UCSD-AML1 (cell line): ENCODE data around the gene GRB10.
A peak's percentile ranks its signal among the peaks of the same experiment; 100 is the strongest.
"Not testable (repeated sequence)": the region's sequence is repeated elsewhere in the genome, so short reads cannot be mapped to it uniquely, and the experiment has no call there.

ENCODE experiments used
- DNase-seq: peaks from one replicate; lab custom pipeline; 2025; ENCODE audit not compliant: unreplicated experiment; lab: John Stamatoyannopoulos, UW

GRB10 gene

DNA sequence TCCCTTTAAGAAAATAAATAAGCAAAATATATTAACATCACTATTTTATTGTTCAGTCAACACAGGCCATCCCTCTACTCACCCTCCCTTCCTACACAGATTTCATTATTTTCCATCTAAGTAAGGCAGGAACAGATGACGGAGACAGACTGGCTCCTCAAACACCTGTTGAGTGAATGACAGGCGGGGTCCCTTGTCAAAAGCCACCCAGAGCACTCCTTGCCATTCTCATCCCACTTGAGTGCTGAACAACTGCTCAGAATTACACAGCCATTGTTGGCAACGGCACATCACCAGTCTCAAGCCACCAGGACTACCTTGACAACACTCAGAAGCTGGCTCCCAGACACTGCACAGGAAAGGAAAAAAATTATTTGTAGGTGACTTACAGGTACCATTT lies 3.3 kb downstream of the GRB10 start:
- DNase-seq: no peak

DNA sequence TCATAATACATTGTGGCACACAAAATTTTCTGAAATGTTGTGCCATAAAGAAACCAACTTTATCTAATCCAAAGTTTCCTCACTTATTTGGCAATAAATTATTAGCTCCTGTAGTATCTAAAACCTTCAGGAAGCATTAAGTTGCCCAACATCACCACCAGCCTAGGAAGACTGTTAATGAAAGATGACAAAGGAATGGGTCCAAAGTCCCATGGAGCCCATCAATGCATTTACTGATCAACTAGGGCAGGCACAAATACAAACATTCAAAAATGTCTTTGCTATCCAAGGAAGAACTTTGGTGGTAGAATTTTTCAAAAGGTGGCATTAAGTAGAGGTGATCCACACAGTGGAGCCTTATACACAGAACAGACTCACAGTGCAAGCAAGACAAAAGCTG lies 4.5 kb downstream of the GRB10 start:
- DNase-seq: no peak

DNA sequence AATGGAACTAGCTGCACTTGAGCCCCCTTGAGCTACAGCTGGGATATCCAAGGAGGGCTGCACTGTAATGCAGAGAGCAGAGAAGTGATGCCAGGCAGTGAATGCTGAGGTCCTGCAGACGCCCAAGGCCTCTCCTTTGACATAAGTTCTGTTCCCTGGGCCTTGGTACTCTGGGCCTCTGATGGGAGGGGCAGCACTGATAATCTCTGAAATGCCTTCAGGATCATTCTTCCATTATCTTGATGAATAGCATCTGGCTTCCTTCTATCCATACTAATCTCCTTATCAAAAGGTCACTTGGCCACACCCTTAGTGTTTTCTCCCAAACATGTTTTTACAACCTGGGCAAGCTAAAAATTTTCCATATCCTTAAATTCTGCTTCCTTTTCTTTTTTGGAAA lies 6.9 kb downstream of the GRB10 start:
- no peak for DNase-seq

DNA sequence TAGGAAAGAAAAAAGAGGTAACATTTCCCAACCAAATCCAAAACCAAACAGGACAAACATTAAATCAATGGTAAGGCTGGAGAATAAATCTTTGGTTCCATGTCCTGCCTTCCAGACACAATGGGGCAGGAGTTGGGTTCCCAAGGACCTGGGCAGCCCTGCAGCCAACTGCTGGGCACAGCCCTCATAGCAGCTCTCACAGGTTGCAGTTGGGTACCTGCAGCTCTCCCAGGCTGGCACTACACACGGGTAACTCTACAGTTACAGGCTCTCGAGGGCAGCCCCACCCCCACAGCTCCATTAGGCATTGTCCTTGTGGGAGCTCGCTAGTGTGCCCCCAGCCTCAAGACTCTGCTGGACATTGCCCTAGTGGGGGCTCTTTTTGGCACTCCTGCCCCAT lies 7.5 kb downstream of the GRB10 start:
- DNase-seq: no peak

DNA sequence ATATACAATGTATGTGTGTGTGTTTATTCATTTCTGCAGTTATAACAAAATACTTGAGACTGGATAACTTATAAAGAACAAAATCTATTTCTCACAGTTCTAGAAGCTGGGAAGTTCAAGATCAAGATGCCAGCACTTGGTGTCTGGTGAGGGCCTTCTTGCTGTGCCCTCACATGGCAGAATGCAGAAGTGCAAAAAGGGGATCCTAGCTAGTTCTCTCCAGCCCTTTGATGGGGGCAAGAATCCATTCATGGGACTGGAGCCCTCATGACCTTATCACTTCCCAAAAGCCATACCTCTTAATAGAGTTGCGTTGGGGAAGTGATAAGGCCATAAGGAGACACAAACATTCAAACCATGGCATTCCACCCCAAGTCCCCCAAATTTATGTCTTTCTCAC lies 8.4 kb downstream of the GRB10 start:
- DNase-seq: no peak

DNA sequence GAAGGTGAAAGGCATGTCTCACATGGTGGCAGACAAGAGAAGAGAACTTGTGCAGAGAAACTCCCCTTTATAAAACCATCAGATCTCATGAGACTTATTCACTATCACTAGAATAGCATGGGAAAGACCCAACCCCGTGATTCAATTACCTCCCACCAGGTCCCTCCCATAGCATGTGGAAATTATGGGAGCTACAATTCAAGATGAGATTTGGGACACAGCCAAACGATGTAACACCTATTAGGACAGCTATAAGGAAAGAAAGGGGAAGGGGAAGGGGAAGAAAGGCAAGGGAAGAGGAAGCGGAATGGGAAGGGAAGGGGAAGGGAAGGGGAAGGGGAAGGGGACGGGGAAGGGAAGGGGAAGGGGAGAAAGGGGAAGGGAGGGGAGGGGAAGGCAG lies 9.6 kb downstream of the GRB10 start:
- DNase-seq: not testable (repeated sequence)

DNA sequence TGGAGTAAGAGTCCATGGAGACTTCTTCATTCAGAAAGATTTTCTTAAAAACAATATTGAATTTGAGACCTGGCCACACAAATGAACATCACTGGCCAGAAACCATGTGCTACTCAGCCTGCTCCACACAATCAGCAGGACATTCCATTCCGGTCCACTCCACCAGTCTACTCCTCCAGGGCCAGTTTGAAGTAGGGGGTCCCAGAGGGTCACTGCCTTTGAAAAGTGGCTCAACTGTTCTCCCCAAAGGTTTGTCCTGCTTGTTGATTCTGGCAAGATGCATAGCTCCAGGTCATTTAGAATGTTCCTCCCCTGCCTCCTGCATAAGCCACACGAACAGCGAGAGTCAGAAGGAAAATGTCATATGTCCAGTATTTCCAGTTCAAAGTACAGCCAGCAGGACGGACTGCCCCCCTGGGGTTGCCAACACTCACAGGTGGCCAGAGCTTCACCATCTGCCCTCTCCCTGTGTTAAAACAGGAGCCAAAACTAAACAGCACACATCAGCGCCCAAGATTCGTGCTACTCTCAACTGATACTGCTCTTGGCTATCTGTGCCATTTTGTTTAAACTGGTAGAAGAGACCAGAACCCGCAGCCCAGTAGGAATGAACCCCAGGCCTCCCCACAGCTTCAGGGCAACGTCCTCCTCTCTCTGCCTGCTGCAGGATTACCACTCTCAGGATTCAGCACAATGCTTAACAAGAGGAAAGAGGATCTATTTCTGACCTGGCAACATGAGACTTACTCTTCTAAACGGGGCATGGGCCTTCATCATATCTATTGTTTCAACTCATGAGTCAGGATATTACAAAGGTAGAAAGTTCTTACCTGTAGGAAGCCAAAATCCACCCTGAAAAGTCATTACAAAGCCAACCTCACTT lies 11.3 kb downstream of the GRB10 start:
- no peak for DNase-seq

DNA sequence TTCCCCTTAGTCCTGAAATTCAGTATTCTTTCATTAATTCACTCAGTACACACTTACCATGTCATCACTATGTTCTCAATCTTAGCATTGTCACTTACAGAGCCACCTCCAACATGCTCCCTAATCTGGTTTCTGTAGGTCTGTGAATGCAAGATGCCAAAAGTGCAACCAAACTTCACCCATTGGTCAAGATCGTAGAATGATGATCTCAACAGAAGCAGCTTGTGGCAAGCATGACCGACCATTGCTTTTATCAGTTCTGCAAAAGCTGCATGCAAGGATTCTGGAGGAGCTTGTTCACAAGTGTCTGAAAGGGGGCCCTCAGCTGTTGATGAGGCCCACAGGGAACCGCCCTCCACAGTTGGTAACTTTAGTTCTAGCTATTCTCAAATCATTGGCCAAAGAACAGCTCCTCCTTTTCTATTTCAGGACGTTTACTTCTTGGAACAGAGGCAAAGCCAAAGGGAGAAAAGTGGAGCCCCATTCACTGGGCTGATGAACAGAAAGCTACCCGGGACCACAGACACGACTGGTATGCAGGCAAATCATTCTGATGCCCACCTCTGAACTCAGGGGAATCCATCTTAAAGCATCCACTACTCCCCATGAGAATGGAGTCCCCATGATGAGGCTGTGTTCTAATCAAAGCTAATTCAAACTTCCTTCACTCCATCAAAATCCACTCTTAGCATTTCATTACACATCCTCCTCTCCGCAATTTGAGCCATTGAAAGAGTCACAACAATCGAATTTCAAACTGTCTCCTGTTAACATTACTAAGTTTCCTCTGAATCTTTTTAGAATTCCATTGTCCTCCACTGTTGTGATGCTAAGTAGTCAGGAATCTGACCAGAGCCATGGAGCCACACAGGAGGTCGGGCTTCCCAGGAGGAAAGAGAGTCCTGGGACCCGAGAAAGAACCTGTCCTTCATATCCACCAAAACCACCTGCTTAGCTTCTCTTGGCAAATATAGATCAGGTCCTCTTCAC lies 13.9 kb downstream of the GRB10 start:
- DNase-seq: no peak

DNA sequence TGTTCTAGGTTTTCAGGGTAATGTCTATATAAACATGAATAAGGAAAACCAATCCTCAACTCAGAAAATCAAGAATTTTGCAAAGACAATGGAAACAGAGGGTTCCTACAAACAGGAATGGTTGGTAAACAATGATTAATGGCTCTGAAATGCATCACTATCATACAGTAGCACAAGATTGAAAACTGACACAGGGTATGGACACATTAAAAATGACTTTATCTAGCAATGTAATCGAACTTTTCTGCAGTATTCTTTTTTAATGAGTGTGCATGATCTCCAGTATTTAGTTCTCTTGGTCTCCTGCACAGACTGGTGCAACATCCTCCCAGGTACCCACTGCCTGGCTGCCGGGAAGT lies 15.9 kb downstream of the GRB10 start:
- DNase-seq: no peak

DNA sequence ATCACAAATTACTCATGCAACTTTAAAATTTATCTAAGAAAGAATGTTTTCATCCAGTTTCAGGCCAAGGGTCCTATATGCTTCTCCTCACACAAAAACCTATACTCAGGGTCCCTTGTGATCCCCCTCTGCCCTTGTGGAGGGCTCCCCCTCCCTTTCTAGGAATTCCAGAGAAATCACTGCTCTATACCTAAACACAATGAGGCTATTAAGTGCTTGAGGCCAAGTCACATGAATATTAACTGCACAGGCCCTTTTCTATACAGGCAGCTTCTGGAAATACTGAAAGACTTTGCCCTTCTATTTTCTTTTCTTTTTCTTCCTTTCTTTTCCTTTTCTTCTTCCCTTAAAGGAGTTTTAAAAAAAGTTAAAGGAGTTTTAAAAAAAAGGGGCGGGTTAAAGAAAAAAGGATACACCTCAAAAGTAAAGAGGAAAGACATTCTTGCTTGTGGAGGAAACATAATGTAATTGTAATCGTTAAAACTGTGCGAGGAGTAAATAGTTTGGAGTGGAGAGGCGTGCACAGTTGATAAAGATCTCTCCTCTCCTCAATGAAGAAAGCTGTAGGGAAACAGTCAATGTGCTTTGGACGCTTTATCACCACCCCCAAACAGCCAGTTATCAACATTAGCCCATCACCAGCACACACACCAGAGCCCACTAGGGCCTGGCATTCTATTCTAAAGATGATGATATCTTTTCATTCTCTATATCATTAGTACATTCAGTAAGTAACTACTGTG lies 16.4 kb downstream of the GRB10 start:
- no peak for DNase-seq

DNA sequence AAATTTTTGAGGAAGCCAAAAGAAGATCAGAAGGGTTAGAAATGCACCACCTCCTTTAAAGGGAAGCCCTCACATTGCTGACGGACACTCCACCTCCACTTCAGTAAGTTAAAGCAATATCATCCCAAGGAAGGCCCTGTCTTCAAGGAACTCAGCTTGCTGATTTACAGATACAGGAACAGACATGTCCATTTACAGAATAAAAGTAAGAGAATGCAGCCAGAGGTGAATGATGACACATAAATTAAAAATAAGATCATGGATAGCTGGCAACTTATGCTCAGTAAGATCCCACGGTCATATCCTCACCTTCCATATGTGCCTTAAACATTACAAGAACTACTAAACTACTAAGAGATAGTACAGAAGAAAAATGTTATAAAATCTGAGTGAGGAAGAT lies 20.4 kb downstream of the GRB10 start:
- DNase-seq: no peak

DNA sequence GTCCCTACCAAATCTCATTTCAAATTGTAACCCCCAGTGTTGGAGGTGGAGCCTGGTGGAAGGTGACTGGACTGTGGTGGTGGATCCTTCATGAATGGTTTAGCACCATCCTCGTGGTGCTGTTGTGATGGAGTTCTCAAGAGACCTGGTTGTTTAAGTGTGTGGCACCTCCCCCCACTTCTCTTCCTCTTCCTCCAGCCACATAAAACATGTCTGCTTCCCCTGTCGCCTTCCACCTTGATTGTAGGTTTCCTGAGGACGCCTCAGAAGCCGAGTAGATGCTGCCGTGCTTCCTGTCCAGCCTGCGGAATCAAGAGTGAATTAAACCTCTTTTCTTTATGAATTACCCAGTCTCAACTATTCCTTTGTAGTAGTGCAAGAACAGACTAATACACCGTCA lies 21.0 kb downstream of the GRB10 start:
- DNase-seq: peak; percentile 11

DNA sequence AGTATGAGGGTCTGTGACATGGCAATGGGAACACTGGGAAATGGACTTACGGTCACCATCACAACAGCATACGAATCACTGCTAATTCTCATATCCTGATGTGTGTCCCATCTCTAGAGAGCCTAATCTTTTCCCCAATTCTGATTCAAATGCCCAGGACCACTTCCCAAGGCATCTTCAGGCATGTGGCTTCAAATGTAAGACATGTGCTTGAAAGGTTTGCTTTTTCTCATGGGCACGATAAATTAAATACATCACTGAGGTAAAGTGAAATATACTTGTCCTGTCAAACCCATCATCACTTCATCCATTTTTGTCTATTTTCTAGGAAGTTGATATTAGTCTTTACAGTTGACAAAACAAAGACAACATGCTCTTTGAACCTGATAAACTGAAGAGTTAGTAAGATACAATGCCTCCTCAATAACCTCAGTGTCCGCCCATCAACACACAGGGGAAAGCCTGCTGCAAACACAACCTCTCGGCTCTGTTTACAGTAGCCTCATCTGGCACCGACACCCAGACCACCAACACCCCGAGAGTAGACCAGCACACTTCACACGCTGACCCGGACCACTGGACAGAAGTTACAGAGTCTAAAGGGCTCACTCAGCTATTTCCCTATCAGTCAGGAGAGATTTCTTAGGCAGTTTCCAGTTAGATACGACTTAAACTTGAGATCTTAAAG lies 24.8 kb downstream of the GRB10 start:
- DNase-seq: no peak

DNA sequence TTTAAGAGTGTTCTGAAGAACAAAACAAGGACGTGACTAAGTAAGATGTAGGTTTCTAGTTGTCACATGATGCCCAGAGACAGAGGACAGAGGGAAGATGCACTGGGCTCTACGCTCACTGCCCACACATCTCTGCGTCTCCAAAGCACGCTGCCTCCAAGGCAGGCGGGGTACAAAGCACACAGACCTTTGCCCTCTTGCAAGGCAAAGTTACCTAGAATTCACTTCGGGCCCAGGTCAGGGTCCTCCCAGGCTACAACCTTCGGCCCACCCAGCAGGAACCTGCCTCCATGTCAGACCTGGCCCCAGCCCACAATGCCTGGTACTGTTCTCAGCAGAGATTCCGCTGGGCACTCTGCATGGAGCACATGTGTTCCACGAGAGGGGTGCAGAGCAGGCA lies 26.5 kb downstream of the GRB10 start:
- DNase-seq: no peak

DNA sequence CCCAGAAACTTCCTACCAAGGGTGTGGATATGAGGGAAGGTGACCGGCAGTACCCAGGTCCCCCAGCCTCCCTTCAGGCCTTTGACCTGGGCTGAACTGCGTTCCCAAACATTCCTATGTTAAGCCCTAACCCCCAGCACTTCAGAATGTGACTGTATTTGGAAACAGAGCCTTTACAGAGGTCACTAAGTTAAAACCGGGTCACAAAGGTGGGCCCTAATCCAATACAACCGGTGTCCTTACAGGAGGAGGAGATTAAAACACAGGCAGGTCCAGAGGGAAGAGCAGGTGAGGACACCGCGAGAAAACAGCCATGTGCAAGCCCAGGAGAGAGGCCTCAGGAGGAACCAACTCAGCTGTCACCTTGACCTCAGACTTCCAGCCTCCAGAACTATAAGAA lies 28.0 kb downstream of the GRB10 start:
- no peak for DNase-seq

DNA sequence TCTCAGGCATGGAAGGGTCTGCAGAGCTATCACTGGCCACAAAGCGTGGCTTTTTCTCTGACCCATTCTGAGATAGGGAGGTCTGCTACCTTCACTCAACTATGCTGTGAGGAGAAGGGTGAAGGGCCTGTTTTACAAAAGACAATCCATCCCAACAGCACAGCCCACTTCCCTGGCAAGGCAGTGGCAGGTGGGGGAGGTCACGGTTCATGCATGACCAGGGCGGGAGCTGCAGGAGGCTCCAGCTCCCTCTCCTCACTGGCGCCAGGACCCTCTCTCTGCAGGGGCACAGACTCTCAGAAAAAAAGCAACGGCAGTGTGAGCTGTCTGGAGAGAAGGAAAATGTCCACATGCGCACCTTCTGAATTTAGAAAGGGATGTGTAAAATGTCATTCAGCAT lies 28.5 kb downstream of the GRB10 start:
- DNase-seq: no peak

DNA sequence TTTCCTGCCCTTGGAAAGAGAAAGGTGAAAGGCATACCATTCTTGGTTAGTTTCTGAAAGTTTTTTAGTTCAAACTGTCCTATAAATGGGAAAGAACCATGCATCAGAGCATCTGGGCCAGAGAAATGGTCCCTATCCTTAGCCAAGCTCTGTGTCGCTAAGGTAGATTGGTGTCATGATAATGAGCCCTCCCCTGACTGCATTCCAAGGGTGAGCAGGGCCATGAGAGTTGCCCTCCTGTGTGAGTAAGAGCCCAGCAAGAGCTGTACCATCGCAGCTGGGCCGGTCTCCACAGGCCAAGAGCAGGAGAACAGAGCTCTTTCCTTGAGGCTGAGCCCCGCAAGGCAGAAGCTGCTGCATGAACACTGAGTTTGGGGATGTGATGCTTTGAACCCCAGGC lies 30.3 kb downstream of the GRB10 start:
- no peak for DNase-seq

DNA sequence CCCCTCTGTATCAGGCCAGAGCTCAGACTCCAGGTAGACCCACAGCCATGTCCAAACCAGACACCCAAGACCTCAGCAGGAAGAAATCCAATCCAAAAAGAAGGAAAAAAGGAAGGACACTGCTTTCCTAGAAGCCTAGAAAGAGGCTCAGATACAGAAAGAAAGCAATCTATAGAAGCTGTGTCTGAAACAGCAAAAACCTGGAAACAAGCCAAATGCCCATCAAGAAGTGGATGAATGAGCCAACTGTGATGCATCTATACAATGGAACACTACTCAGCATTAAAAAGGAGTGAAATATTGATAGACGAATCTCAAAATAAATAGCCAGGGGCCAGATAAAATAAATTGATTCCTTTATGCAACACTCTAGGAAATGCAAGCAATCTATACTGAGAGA lies 31.6 kb downstream of the GRB10 start:
- no peak for DNase-seq

DNA sequence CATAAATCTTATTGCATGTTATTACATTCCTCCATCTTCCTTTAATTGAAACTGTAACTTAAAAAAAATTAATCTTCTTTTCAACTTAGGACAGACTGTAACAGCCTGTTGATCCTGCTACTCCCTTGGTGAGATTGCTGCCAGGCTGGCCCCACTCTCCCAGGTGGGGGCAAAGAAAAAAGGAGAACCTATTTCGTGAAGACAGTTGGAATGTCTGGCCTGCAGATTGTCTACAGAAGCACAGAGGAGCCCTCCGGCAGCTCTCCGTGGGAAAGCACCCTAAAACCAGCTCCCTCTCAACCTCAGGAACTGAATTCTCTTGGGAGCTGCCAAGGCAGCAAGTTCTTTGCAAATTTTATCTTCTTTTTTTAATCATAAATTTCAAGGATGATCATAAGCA lies 32.8 kb downstream of the GRB10 start:
- DNase-seq: no peak

DNA sequence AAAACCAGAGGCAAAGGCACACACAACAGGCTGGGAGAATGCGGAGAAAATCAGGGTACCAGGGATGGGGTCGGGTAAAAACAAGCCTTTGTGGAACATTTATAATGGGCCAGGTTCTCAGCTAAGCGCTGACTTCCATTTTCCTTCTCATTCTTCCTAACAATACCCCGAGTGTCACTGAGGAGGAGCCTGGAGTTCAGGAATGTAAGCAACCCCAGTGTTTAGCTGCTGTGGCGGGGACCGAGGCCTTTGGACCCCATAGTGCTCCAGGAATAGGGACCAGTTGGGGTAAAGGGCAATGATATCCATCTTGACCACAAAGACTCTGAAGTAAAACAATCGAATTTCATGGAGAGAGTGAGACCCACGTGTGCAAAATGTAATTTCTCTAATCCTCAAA lies 34.2 kb downstream of the GRB10 start:
- DNase-seq: no peak

DNA sequence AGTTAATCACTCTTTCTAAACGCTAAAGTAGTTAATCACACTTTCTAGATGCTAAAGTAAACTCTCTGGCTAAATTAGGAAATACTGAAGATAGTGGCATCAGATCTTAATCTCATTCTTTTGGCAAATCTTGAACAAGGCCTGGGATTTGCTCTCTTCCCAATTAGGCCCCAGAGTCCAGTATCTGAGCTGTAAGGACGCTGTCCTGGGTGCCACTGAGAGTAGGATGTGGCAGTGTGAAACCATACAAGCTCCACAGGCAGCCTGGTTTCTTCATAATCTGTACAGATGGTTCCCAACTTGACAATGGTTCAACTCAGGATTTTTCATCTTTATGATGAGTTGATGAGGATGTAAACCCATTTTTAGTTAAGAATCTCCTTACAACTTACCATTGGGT lies 36.9 kb downstream of the GRB10 start:
- DNase-seq: no peak
